AG10803 (cell line): ENCODE results near the gene FAM186B.

ENCODE experiments used
- DNase-seq: peaks from one replicate; pipeline ENCODE4 v3.0.0; 2010; ENCODE audit warnings: low read depth
- H3K4me3 ChIP-seq: 2 replicates; pipeline ENCODE4 v1.5.1; 2011; ENCODE audit warnings: mild to moderate bottlenecking, low read length, control low read depth
- TF ChIP-seq, protein P1 (sequence below): conservative IDR thresholded peaks from 2 replicates; pipeline ENCODE4 v1.5.1; 2011; ENCODE audit warnings: mild to moderate bottlenecking, low read length, control low read depth, inconsistent platforms

FAM186B gene

DNA sequence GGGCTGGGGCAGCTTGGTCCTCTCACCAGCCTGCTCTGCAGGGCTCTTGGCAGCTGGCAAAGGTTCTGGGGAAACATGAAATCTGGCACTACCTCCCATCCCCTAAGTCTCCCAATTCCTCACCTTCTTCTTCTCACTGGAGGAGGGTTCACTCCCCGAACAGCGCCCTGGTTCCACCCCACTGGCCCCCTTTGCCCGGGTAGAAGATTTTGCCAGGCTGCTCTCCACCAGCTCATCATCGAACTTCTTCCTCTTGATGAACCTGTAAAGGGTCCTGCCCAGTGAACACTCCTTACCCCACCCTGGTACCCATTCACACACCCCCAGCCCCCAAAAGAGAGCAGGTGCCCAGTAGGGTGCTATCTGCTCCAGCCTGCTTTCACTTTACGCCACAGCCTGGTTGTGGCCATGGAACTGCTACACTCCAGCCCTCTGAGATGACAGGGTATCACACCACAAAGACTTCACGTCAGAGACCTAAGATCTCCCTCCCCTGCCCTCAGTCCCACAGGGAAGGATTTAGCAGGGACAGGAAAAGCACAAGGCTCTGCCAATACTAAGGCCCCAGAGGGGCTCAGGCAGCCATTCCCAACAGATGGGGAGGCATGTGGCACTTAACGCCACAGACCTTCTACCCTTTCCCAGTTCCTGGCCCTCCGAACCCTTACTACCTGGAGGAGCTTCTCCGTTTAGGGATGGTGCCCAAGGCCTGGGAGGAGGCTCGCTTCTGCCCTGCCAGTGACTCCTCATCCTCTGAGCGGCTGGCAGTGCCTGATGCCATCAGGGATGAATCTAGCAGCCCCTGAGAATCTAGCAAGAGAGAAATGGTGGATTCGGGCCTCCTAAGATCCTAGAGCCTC is 39.8 kb downstream of the FAM186B start:
- H3K4me3 ChIP-seq, result no peak overlapping the region
- DNase-seq, result no peak
- TF ChIP-seq, protein P1, sequence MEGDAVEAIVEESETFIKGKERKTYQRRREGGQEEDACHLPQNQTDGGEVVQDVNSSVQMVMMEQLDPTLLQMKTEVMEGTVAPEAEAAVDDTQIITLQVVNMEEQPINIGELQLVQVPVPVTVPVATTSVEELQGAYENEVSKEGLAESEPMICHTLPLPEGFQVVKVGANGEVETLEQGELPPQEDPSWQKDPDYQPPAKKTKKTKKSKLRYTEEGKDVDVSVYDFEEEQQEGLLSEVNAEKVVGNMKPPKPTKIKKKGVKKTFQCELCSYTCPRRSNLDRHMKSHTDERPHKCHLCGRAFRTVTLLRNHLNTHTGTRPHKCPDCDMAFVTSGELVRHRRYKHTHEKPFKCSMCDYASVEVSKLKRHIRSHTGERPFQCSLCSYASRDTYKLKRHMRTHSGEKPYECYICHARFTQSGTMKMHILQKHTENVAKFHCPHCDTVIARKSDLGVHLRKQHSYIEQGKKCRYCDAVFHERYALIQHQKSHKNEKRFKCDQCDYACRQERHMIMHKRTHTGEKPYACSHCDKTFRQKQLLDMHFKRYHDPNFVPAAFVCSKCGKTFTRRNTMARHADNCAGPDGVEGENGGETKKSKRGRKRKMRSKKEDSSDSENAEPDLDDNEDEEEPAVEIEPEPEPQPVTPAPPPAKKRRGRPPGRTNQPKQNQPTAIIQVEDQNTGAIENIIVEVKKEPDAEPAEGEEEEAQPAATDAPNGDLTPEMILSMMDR, result no peak

DNA sequence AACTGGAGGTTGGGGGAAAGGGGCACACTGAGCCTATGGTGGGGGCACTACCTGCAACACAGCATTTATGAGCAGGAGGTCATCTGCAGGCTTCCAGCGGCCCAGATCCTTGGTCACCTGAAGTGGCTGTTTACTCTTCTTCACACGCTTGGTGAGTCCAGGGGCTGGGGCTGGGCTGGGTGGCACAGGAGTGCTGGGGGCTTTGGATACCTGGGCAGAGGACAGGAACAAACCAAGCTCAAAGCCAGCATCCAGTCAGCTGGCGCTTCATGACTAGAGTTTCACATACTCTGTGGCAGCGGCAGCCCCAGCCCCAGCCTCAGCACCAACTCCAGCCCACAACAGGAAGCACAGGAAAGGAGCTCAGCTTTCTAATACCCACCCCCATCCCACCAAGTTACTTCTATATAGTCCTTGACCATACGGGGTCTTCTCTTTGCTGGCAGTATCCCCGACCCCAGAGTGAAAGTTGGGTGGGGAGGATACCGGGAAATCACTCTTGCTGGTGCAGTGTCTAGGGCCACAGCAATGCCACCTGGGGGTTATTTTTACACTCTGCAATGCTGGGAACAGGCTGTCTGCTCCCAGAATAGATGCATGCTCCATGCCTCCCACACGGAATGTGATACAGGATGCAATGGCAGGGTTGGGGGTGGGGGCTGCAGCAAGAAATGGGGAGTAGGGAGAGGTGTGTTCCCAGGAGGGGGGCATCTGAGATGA is 40.6 kb downstream of the FAM186B start:
- DNase-seq, result no peak
- TF ChIP-seq, protein P1, result no peak
- no peak overlapping the region for H3K4me3 ChIP-seq

DNA sequence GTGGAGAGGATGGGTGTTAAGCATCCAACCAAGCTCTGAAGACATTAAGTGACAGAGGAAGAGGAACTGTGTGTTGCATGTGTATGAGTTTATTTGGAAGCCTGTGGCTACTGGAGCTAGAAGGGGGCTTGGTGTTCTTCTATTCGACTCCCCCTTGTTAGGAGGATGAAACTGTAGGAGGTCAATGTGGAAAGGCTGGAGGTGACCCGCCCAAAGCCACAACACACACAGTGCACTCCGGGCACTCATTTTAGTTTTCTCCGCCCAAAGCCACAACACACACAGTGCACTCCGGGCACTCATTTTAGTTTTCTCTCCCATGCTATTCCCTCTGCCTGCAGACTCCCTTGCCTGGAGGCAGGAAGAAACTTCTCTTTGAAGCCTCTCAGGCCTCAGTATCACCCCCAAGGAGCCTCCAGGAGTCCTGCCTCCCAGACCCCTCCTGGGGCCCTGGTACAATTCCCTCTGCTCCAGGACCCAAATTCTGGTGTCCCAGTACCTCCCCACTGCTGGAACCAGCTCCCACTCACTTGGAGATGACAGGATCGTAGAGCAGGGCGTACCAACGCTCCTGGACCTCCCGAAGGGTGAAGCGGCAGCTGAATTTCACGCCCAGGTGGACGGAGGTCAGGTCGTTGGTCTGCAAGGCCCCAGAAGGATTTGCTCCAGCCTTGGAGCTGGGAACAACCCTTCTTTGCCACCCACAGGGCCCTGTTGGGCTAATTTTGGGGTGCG is 41.3 kb downstream of the FAM186B start:
- DNase-seq, result no peak
- TF ChIP-seq, protein P1, result no peak

DNA sequence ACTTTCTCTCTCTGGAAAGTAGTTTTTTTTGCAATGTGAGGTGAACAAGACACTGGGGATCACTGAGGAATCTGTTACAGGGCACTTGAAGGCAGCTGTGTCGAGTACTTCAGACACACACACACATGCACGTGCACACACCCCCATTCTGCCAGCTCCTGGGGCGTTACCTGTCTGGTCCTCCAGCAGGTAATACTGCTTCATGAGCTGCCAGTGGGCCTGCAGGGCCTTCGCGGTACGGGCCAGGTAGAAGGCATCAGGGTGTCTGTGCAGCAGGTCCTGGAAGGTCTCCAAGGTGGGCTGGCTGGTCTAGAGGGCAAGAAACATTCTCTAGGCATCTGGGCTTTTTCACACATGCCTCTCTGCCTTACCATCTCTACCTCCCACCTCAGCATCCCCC is 42.6 kb downstream of the FAM186B start:
- no peak overlapping the region for H3K4me3 ChIP-seq
- TF ChIP-seq, protein P1, result no peak
- DNase-seq, result no peak

More for the DNA sequence above, 41.3 kb downstream of the FAM186B start:
- H3K4me3 ChIP-seq, result no peak overlapping the region

DNA sequence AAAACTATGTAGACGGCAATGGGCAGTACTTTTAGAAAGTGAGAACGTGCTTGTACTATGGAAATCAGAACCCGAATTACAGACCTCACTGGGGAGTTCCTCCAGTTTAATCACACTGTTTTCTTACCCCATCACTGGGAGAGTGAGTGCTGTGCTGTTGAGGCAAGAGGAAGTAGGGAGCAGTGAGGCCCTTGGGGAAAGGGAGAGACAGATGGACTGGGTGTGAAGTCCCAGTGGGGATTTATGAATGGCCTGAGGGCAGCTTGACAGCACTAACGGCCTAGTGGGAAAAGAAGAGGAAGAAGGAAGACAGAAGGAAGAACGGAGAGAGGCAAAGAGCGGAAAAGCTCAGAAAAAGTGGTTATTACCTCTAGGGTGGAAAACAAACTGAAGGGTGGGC is 43.2 kb downstream of the FAM186B start:
- TF ChIP-seq, protein P1, result no peak
- H3K4me3 ChIP-seq, result no peak overlapping the region
- no peak for DNase-seq

DNA sequence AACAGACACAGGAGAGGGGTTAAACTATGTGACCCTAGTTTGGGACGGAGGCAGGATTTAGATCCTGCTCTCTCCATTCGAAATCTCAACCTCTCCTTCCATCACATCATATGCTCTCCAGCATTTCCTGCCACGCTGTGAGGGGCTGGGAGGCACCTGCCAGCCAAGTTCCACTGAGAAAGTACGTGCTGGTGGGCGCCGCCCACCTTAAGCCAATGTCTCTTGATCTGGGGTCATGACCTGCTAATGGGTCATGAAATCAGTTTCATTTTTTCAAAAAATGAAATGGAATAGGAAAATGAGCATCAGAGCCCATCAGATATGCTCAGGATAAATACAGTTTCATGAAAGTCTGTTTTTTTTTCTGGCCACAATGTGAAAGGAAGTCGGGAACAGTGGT is 44.7 kb downstream of the FAM186B start:
- TF ChIP-seq, protein P1, result no peak
- H3K4me3 ChIP-seq, result no peak overlapping the region

More for the DNA sequence above, 44.7 kb downstream of the FAM186B start:
- no peak for DNase-seq
